Natural killer cell (primary cell): ENCODE results near the gene CCDC88C. TPM values are rescaled to one million over a fixed set of nuclear protein-coding genes. Genes with fewer than 3 reads are reported as not detected.

Experiments
- ATAC-seq, 3 donors: fragments of 150-1000 bp in 2 of 3; fragments of 200-7000 bp in 1 of 3; cut with Tn5 transposase; 1 replicate in 1 of 3; 2 replicates in 2 of 3; pipeline ENCODE4 v1.10.0; 2021; ENCODE audit warnings: mild to moderate bottlenecking in 2 of 3, moderate library complexity in 2 of 3
- DNase-seq, 2 donors: peaks; one replicate each; pipeline versions ENCODE4 v3.0.0 to v3.0.0-alpha.2; 2013 to 2021; ENCODE audit warnings: mixed read lengths in 1 of 2
- H3K27ac ChIP-seq: one replicate; pipeline ENCODE4 v1.5.1; 2013; ENCODE audit warnings: mild to moderate bottlenecking, low read length
- H3K27me3 ChIP-seq: one replicate; pipeline ENCODE4 v1.6.1; 2013; ENCODE audit warnings: low read length; ENCODE audit not compliant: control insufficient read depth, insufficient read depth
- H3K36me3 ChIP-seq: one replicate; pipeline ENCODE4 v1.6.1; 2013; ENCODE audit warnings: low read length; ENCODE audit not compliant: control insufficient read depth, insufficient read depth
- H3K4me1 ChIP-seq: one replicate; pipeline ENCODE4 v1.6.1; 2013; ENCODE audit warnings: low read length; ENCODE audit not compliant: control insufficient read depth, insufficient read depth
- H3K4me3 ChIP-seq: one replicate; pipeline ENCODE4 v1.5.1; 2013; ENCODE audit warnings: low read length
- H3K9me3 ChIP-seq: one replicate; pipeline ENCODE4 v1.6.1; 2013; ENCODE audit warnings: low read length; ENCODE audit not compliant: control insufficient read depth, insufficient read depth
- H3K27ac Mint-ChIP-seq, 2 donors: one replicate each; pipeline ENCODE4 v1.8.0; 2022; ENCODE audit warnings: mild to moderate bottlenecking in 2 of 2, mixed read lengths in 2 of 2, moderate library complexity in 1 of 2
- H3K27me3 Mint-ChIP-seq, 2 donors: one replicate each; pipeline ENCODE4 v1.8.0; 2022; ENCODE audit warnings: low read depth in 2 of 2, mixed read lengths in 2 of 2
- H3K36me3 Mint-ChIP-seq: one replicate; pipeline ENCODE4 v1.8.0; 2022; ENCODE audit warnings: mixed read lengths
- H3K4me1 Mint-ChIP-seq, 2 donors: one replicate each; pipeline ENCODE4 v1.8.0; 2022; ENCODE audit warnings: mixed read lengths in 2 of 2
- H3K4me3 Mint-ChIP-seq: one replicate; pipeline ENCODE4 v1.8.0; 2022; ENCODE audit warnings: mild to moderate bottlenecking, moderate library complexity, mixed read lengths
- H3K9me3 Mint-ChIP-seq, 2 donors: one replicate each; pipeline ENCODE4 v1.8.0; 2022; ENCODE audit warnings: mixed read lengths in 2 of 2
- WGBS: methylation state at CpG from one replicate; pipeline ENCODE4 v1.1.7; 2013; ENCODE audit warnings: missing lambda C conversion rate; ENCODE audit not compliant: insufficient coverage; 5-methylcytosine and 5-hydroxymethylcytosine counted together
- intact Hi-C: fragments of 100-400 bp; cut with micrococcal nuclease; formaldehyde crosslinking; loops from one replicate; pipeline ENCODE4 v1.14.2; 2022
- total RNA-seq, 4 donors: library from RNA; stranded (reverse); fragments of 120-200 nt in 1 of 4; gene quantifications; one replicate each; pipeline versions ENCODE4 v1.2.3 to v1.2.4, GENCODE V29; 2013 to 2022
- TF ChIP-seq, protein P1 (sequence below): fragments of 200-600 bp; IDR thresholded peaks from one replicate; pipeline ENCODE4 v1.8.0; 2022; ENCODE audit warnings: antibody characterized with exemption

The CCDC88C gene
- total RNA-seq, 3 donors from 2014 or later (not counting 1 experiment from before 2014, with no cell fraction given) = 432 to 516 (median 438) TPM

GRCh38 chr14:91415794-91416743 is 1.6 kb downstream of the CCDC88C start:
- intact Hi-C loops = loop anchor here (1.0 to 5.0 kb wide), 5 partner anchors 13 to 354 kb away; partner anchors contain the start of gene RPS6KA5
- peak overlapping the region; percentile 67 for H3K4me3 ChIP-seq
- H3K27me3 ChIP-seq = no peaks in the 10 kb centered on the region
- H3K9me3 ChIP-seq = no peaks in the 10 kb centered on the region
- Mint-ChIP-seq H3K4me3 (peak overlapping the region; percentile 98), H3K9me3 (no peaks in the 10 kb centered on the region), H3K27me3 (no peaks in the 10 kb centered on the region), H3K36me3 (no peaks in the 10 kb centered on the region), H3K4me1 (peaks cover 60 to 63% of the 10 kb centered on the region in 2 donors), H3K27ac (peak overlapping the region; percentile 96 to 99)
- H3K36me3 ChIP-seq = peaks cover 22% of the 10 kb centered on the region
- ATAC-seq = peak; percentile 56 to 69 (median 66)
- H3K4me1 ChIP-seq = peaks cover 60% of the 10 kb centered on the region
- peak; percentile 59 to 91 for DNase-seq
- under 1% methylated on average over 18 of the region's 18 CpGs for WGBS
- TF ChIP-seq, protein P1, sequence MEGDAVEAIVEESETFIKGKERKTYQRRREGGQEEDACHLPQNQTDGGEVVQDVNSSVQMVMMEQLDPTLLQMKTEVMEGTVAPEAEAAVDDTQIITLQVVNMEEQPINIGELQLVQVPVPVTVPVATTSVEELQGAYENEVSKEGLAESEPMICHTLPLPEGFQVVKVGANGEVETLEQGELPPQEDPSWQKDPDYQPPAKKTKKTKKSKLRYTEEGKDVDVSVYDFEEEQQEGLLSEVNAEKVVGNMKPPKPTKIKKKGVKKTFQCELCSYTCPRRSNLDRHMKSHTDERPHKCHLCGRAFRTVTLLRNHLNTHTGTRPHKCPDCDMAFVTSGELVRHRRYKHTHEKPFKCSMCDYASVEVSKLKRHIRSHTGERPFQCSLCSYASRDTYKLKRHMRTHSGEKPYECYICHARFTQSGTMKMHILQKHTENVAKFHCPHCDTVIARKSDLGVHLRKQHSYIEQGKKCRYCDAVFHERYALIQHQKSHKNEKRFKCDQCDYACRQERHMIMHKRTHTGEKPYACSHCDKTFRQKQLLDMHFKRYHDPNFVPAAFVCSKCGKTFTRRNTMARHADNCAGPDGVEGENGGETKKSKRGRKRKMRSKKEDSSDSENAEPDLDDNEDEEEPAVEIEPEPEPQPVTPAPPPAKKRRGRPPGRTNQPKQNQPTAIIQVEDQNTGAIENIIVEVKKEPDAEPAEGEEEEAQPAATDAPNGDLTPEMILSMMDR = no peak
- H3K27ac ChIP-seq = peak overlapping the region; percentile 83

- Histone ChIP-seq H3K36me3 (peaks cover 26% of the 10 kb centered on the region), H3K27me3 (no peaks in the 10 kb centered on the region), H3K4me1 (peaks cover 73% of the 10 kb centered on the region), H3K9me3 (no peaks in the 10 kb centered on the region), H3K4me3 (peak overlapping the region; percentile 67), H3K27ac (peak overlapping the region; percentile 83)
- H3K9me3 Mint-ChIP-seq = no peaks in the 10 kb centered on the region
- 49% methylated on average over 3 of the region's 3 CpGs for WGBS
- H3K36me3 Mint-ChIP-seq = no peaks in the 10 kb centered on the region
- H3K27ac Mint-ChIP-seq = peak overlapping the region; percentile 96 to 99
- TF ChIP-seq, protein P1 = no peak
- DNase-seq (peak in 1 of 2 donors; percentile 10), ATAC-seq (no peak)
- H3K4me3 Mint-ChIP-seq = peak overlapping the region; percentile 98
- H3K4me1 Mint-ChIP-seq = peaks cover 75 to 79% of the 10 kb centered on the region in 2 donors
- no peaks in the 10 kb centered on the region for H3K27me3 Mint-ChIP-seq
- intact Hi-C loops = no loop called here
Measured at GRCh38 chr14:91414475-91414833, 3.2 kb downstream of the CCDC88C start.

DNA sequence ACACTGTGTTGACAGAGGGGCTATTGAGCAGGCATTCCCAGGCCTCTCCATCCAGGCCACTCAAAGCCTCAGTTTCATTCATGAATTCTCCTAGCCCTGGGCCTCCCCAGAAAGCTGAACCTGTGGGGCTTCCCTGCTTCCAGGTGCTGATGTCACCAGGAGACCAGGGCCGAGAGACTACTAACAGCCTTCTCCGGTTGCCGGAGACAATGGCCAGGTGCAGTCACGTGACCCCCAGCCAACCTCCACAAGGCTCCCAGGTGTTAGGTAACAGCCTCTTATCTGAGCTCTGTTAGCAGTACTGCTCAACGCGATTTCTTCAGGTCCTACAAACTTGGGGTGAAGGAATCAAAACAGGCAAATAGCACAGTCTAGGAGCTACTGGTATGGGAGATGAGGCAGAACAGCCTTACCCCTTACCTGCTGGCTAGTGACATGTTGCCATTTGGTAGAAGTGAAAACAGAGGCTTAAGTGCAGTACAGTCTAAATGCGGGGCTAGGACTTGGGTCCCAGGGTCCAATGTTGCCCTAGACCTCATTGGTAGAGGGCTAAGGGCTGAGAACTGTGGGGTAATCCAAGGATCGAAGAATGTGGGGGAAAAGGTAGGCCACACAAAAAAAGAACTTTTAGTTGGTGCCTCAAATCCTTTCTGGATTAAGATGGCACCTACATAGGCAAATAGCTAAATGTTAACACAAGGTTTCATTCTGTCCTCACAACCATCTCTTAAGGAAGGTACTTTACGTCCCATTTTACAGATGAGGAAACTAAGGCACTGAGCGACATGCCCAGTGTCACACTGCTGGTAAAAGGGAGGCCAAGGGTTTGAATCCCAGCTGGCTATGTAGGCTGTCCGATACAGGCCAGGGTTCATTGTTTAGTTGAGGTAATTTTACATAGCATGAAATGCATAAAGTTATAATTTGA is 3.8 kb downstream of the CCDC88C start:
- 49% methylated on average over 10 of the region's 11 CpGs for WGBS
- H3K4me3 ChIP-seq = peak overlapping the region; percentile 67
- ATAC-seq = no peak

More for the DNA sequence above, 3.8 kb downstream of the CCDC88C start:
- intact Hi-C loops = no loop called here
- Mint-ChIP-seq H3K4me3 (peak overlapping the region; percentile 98), H3K27ac (peak overlapping the region; percentile 96 to 99), H3K27me3 (no peaks in the 10 kb centered on the region), H3K36me3 (no peaks in the 10 kb centered on the region), H3K9me3 (no peaks in the 10 kb centered on the region), H3K4me1 (peaks cover 72 to 75% of the 10 kb centered on the region in 2 donors)
- H3K4me1 ChIP-seq = peaks cover 74% of the 10 kb centered on the region
- DNase-seq = peak in 1 of 2 donors; percentile 81
- H3K27ac ChIP-seq = peak overlapping the region; percentile 83
- no peaks in the 10 kb centered on the region for H3K27me3 ChIP-seq
- TF ChIP-seq, protein P1 = no peak
- H3K9me3 ChIP-seq = no peaks in the 10 kb centered on the region
- peaks cover 27% of the 10 kb centered on the region for H3K36me3 ChIP-seq
